ENCODE data around the gene ST6GAL1.
"Not testable (repeated sequence)": the region's sequence is repeated elsewhere in the genome, so short reads cannot be mapped to it uniquely, and the experiment has no call there.

The ST6GAL1 gene

GRCh38 chr3:186886202-186886981, 43.9 kb upstream of the ST6GAL1 start:
- DNase-seq = no peak
- in situ Hi-C loops (cut with HindIII; ENCODE audit: low pct_ligation_motif_present, low sequenced_read_pairs) = no loop called here
- Histone ChIP-seq H3K36me3 (replicated peaks) (no peaks in the 10 kb centered on the region), H3K27ac (no peak overlapping the region), H3K4me3 (ENCODE audit: low read depth, low read length) (no peak overlapping the region), H3K27me3 (replicated peaks) (no peaks in the 10 kb centered on the region)
- no peak for TF ChIP-seq CTCF (IDR thresholded peaks at IDR 0.05; ENCODE audit: low read depth, low read length, missing control alignments)

GRCh38 chr3:186887507-186887938, 42.8 kb upstream of the ST6GAL1 start:
- DNase-seq; H3K27me3 ChIP-seq (replicated peaks); H3K4me3 ChIP-seq (ENCODE audit: low read depth, low read length); in situ Hi-C loops (cut with HindIII; ENCODE audit: low pct_ligation_motif_present, low sequenced_read_pairs); H3K27ac ChIP-seq; H3K36me3 ChIP-seq (replicated peaks): not testable (repeated sequence)

- in situ Hi-C loops (cut with HindIII; ENCODE audit: low pct_ligation_motif_present, low sequenced_read_pairs) = no loop called here
- no peak for TF ChIP-seq CTCF (IDR thresholded peaks at IDR 0.05; ENCODE audit: low read depth, low read length, missing control alignments)
- Histone ChIP-seq H3K27me3 (replicated peaks) (no peaks in the 10 kb centered on the region), H3K4me3 (ENCODE audit: low read depth, low read length) (no peak overlapping the region), H3K27ac (no peak overlapping the region), H3K36me3 (replicated peaks) (no peaks in the 10 kb centered on the region)
- no peak for DNase-seq
Measured at GRCh38 chr3:186888569-186888968, 41.8 kb upstream of the ST6GAL1 start.

- H3K27ac ChIP-seq; H3K36me3 ChIP-seq (replicated peaks); H3K4me3 ChIP-seq (ENCODE audit: low read depth, low read length); in situ Hi-C loops (cut with HindIII; ENCODE audit: low pct_ligation_motif_present, low sequenced_read_pairs); H3K27me3 ChIP-seq (replicated peaks); DNase-seq: not testable (repeated sequence)
Measured at GRCh38 chr3:186889698-186890097, 40.6 kb upstream of the ST6GAL1 start.

- no peak overlapping the region for H3K27ac ChIP-seq
- no peak for DNase-seq
Measured at GRCh38 chr3:186890911-186891310, 39.4 kb upstream of the ST6GAL1 start.

GRCh38 chr3:186893071-186893470, 37.3 kb upstream of the ST6GAL1 start:
- H3K27ac ChIP-seq; in situ Hi-C loops (cut with HindIII; ENCODE audit: low pct_ligation_motif_present, low sequenced_read_pairs); H3K36me3 ChIP-seq (replicated peaks); H3K27me3 ChIP-seq (replicated peaks); H3K4me3 ChIP-seq (ENCODE audit: low read depth, low read length); DNase-seq: not testable (repeated sequence)

More at GRCh38 chr3:186890911-186891310, 39.4 kb upstream of the ST6GAL1 start:
- no peak overlapping the region for H3K4me3 ChIP-seq (ENCODE audit: low read depth, low read length)
- in situ Hi-C loops (cut with HindIII; ENCODE audit: low pct_ligation_motif_present, low sequenced_read_pairs) = no loop called here
- no peaks in the 10 kb centered on the region for H3K36me3 ChIP-seq (replicated peaks)
- TF ChIP-seq CTCF (IDR thresholded peaks at IDR 0.05; ENCODE audit: low read depth, low read length, missing control alignments) = no peak
- H3K27me3 ChIP-seq (replicated peaks) = no peaks in the 10 kb centered on the region

- Histone ChIP-seq H3K4me3 (ENCODE audit: low read depth, low read length) (no peak overlapping the region), H3K27ac (no peak overlapping the region), H3K27me3 (replicated peaks) (no peaks in the 10 kb centered on the region), H3K36me3 (replicated peaks) (no peaks in the 10 kb centered on the region)
- in situ Hi-C loops (cut with HindIII; ENCODE audit: low pct_ligation_motif_present, low sequenced_read_pairs) = no loop called here
- DNase-seq = no peak
- TF ChIP-seq CTCF (IDR thresholded peaks at IDR 0.05; ENCODE audit: low read depth, low read length, missing control alignments) = no peak
Measured at GRCh38 chr3:186895406-186895805, 34.9 kb upstream of the ST6GAL1 start.
